Measurements from ENCODE around the gene PCDHGB2.

GRCh38 chr5:141382469-141383294 is 22.9 kb downstream of the PCDHGB2 start, which contains the start of gene PCDHGA7:
- no peak for TF ChIP-seq EGR1 (IDR thresholded peaks at IDR 0.05)
- no peak for TF ChIP-seq RAD21 (IDR thresholded peaks at IDR 0.05; ENCODE audit: low read depth)
- TF ChIP-seq CREB1 (IDR thresholded peaks at IDR 0.05; ENCODE audit: low read depth): no peak
- TF ChIP-seq EP300 (IDR thresholded peaks at IDR 0.05; ENCODE audit: borderline replicate concordance): no peak
- no peak for TF ChIP-seq MAX (IDR thresholded peaks at IDR 0.05)
- no peak for TF ChIP-seq TAF1 (IDR thresholded peaks at IDR 0.05; ENCODE audit: low read depth)
- no peak for TF ChIP-seq REST (IDR thresholded peaks at IDR 0.05; ENCODE audit: low read depth)
- no peak for TF ChIP-seq NFIC (IDR thresholded peaks at IDR 0.05)
- TF ChIP-seq USF1 (IDR thresholded peaks at IDR 0.05): no peak
- no peak for TF ChIP-seq CEBPB (IDR thresholded peaks at IDR 0.05)
- no peak for TF ChIP-seq FOXM1 (IDR thresholded peaks at IDR 0.05; ENCODE audit: borderline replicate concordance, low read depth)
- TF ChIP-seq TEAD4 (IDR thresholded peaks at IDR 0.05): no peak
- TF ChIP-seq ZBTB7A (IDR thresholded peaks at IDR 0.05; ENCODE audit: low read depth): no peak
- TF ChIP-seq YY1 (IDR thresholded peaks at IDR 0.05; ENCODE audit: low read depth): no peak

All from Ishikawa (cell line).